PC-3 (cell line): ENCODE data around the gene MRO. TPM values are rescaled to one million over a fixed set of nuclear protein-coding genes. Genes with fewer than 3 reads are reported as not detected.

Experiments used
- ATAC-seq: fragments of 200-7000 bp; cut with Tn5 transposase; 2 replicates; pipeline ENCODE4 v1.9.1; 2020; ENCODE audit warnings: mild to moderate bottlenecking, moderate library complexity
- BruUV-seq: library from RNA; stranded (reverse); fragments of 400-500 nt; replicated peaks from 2 replicates; lab custom pipeline; 2021; lab: Mats Ljungman, UMichigan
- CTCF ChIA-PET: fragments of 300-600 bp; sonication (Branson Sonifier 250); formaldehyde crosslinking; loops from one replicate; lab custom pipeline; 2022; ENCODE audit warnings: antibody characterized with exemption; lab: Charles Lee
- POLR2A ChIA-PET: fragments of 300-600 bp; sonication (Branson Sonifier 250); formaldehyde crosslinking; loops from one replicate; lab custom pipeline; 2022; ENCODE audit warnings: antibody characterized with exemption; ENCODE audit not compliant: unreplicated experiment; lab: Charles Lee
- DNase-seq: peaks from one replicate; pipeline ENCODE4 v3.0.0-alpha.2; 2015
- H2AFZ ChIP-seq: fragments of 300-600 bp; sonication (generic); 2 replicates; pipeline ENCODE4 v1.6.0; 2016; ENCODE audit warnings: antibody characterized with exemption, low read length
- H3F3A ChIP-seq: fragments of 300-600 bp; sonication (generic); one replicate; pipeline ENCODE4 v1.6.0; 2017; ENCODE audit warnings: antibody characterized with exemption, low read length, control low read depth, mild to moderate bottlenecking; ENCODE audit not compliant: unreplicated experiment
- H3K27ac ChIP-seq: fragments of 300-600 bp; sonication (generic); 2 replicates; pipeline ENCODE4 v1.5.1; 2016; ENCODE audit warnings: mild to moderate bottlenecking, low read length
- H3K27me3 ChIP-seq: fragments of 300-600 bp; sonication (generic); 2 replicates; pipeline ENCODE4 v1.6.1; 2016; ENCODE audit warnings: low read length, mixed read lengths
- H3K36me3 ChIP-seq: fragments of 300-600 bp; sonication (generic); 2 replicates; pipeline ENCODE4 v1.6.1; 2016; ENCODE audit warnings: low read depth, mixed run types, low read length, mixed read lengths
- H3K4me1 ChIP-seq: fragments of 300-600 bp; sonication (generic); 2 replicates; pipeline ENCODE4 v1.5.1; 2016; ENCODE audit warnings: low read length; ENCODE audit not compliant: insufficient read depth
- H3K4me2 ChIP-seq: fragments of 300-600 bp; sonication (generic); 2 replicates; pipeline ENCODE4 v1.6.0; 2016; ENCODE audit warnings: low read length
- H3K4me3 ChIP-seq: fragments of 300-600 bp; sonication (generic); 2 replicates; pipeline ENCODE4 v1.5.1; 2016; ENCODE audit warnings: mild to moderate bottlenecking, low read length, mixed read lengths
- H3K79me2 ChIP-seq: fragments of 300-600 bp; sonication (generic); 2 replicates; pipeline ENCODE4 v1.6.1; 2017; ENCODE audit warnings: low read length, mixed read lengths
- H3K9ac ChIP-seq: fragments of 300-600 bp; sonication (generic); 2 replicates; pipeline ENCODE4 v1.6.0; 2016; ENCODE audit warnings: mild to moderate bottlenecking, low read length
- H3K9me2 ChIP-seq: fragments of 300-600 bp; sonication (generic); replicated peaks from 2 replicates; pipeline ENCODE4 v1.6.1; 2016; ENCODE audit warnings: mixed run types, low read length, mixed read lengths
- H3K9me3 ChIP-seq: fragments of 300-600 bp; sonication (generic); 2 replicates; pipeline ENCODE4 v1.6.1; 2016; ENCODE audit warnings: low read length, mixed read lengths
- H4K20me1 ChIP-seq: fragments of 300-600 bp; sonication (generic); 2 replicates; pipeline ENCODE4 v1.6.1; 2016; ENCODE audit warnings: low read length, mixed read lengths
- CTCF ChIP-seq: fragments of 300-600 bp; sonication (generic); conservative IDR thresholded peaks from 2 replicates; pipeline ENCODE4 v1.5.1; 2017; ENCODE audit warnings: antibody characterized with exemption, low read depth, mild to moderate bottlenecking, low read length
- EZH2 ChIP-seq: fragments of 300-600 bp; sonication (generic); IDR thresholded peaks from one replicate; pipeline ENCODE4 v1.6.1; 2017; ENCODE audit warnings: antibody characterized with exemption, mild to moderate bottlenecking, low read length; ENCODE audit not compliant: unreplicated experiment
- EZH2phosphoT487 ChIP-seq: fragments of 300-600 bp; sonication (generic); IDR thresholded peaks from 2 replicates; pipeline ENCODE4 v1.6.1; 2018; ENCODE audit warnings: mild to moderate bottlenecking, antibody characterized with exemption, low read length, borderline replicate concordance
- intact Hi-C: fragments of 100-400 bp; cut with micrococcal nuclease; formaldehyde crosslinking; loops from 2 replicates; pipeline ENCODE4 v1.9.0; 2023
- total RNA-seq: library from RNA; depleted of rRNA; stranded (reverse); fragments of >200 nt; gene quantifications from 2 replicates; pipeline ENCODE4 v1.2.3, GENCODE V29; 2014

Gene MRO
- total RNA-seq, 1 experiment from 2014 or later, result 0.55 TPM

GRCh38 chr18:50866765-50867164, 46.9 kb upstream of the MRO start:
- ATAC-seq (peak; percentile 26; the same call in 1 of the 2 replicates), DNase-seq (peak; percentile 14)
- Histone ChIP-seq H2AFZ (no peak overlapping the region), H3K4me3 (no peak overlapping the region), H3F3A (no peaks in the 10 kb centered on the region), H3K79me2 (no peaks in the 10 kb centered on the region), H4K20me1 (no peaks in the 10 kb centered on the region), H3K4me2 (no peak overlapping the region), H3K36me3 (no peaks in the 10 kb centered on the region), H3K9me2 (no peaks in the 10 kb centered on the region), H3K9me3 (no peaks in the 10 kb centered on the region), H3K9ac (no peak overlapping the region), H3K27me3 (no peaks in the 10 kb centered on the region), H3K27ac (no peak overlapping the region), H3K4me1 (peaks cover 17% of the 10 kb centered on the region)
- ChIA-PET POLR2A (no interaction called here), CTCF (interaction anchor here (0.6 to 1.0 kb wide), 4 partner anchors 44 to 138 kb away, joined by 4 to 12 read pairs (median 6); partner anchors contain the start of gene MRO)
- BruUV-seq, result no TSS peak
- intact Hi-C loops, result loop anchor here (1.0 kb wide), 1 partner anchor 46 kb away; the partner anchor contains the start of gene MRO
- TF ChIP-seq CTCF, result peak; percentile 38; the same call in 1 of the 2 replicates
- TF ChIP-seq EZH2phosphoT487, result no peak

GRCh38 chr18:50863840-50864375, 44.1 kb upstream of the MRO start:
- H3F3A ChIP-seq, result no peaks in the 10 kb centered on the region
- BruUV-seq, result no TSS peak

More at GRCh38 chr18:50863840-50864375, 44.1 kb upstream of the MRO start:
- Histone ChIP-seq H3K9ac (no peak overlapping the region), H2AFZ (no peak overlapping the region), H3K36me3 (no peaks in the 10 kb centered on the region), H3K4me2 (no peak overlapping the region), H3K27me3 (no peaks in the 10 kb centered on the region), H3K9me2 (no peaks in the 10 kb centered on the region), H4K20me1 (no peaks in the 10 kb centered on the region), H3K9me3 (no peaks in the 10 kb centered on the region), H3K79me2 (no peaks in the 10 kb centered on the region), H3K4me1 (peaks cover 3% of the 10 kb centered on the region; the same call in 1 of the 2 replicates), H3K27ac (no peak overlapping the region), H3K4me3 (no peak overlapping the region)
- intact Hi-C loops, result no loop called here
- ChIA-PET CTCF (no interaction called here), POLR2A (no interaction called here)
- no peak for TF ChIP-seq EZH2phosphoT487
- TF ChIP-seq CTCF, result no peak
- no peak for TF ChIP-seq EZH2
- DNase-seq (no peak), ATAC-seq (no peak)
